Left renal cortex interstitium (tissue), 4 donors: ENCODE measurements around the gene CPSF3. TPM values are rescaled to one million over a fixed set of nuclear protein-coding genes. Genes with fewer than 3 reads are reported as not detected.

Experiments
- DNase-seq, 4 donors: peaks; one replicate each; pipeline ENCODE4 v3.0.0-alpha.2; 2013; ENCODE audit warnings: low read depth in 4 of 4, low spot score in 2 of 4, missing footprints in 1 of 4
- polyA plus RNA-seq, 4 donors: library from polyadenylated mRNA; unstranded; fragments of 120-200 nt; gene quantifications; one replicate each; pipeline ENCODE4 v1.2.1, GENCODE V29; 2013; ENCODE audit not compliant: insufficient read length in 4 of 4

CPSF3 gene
- polyA plus RNA-seq, 4 donors, result 44.5 to 58.6 (median 53.7) TPM

DNA sequence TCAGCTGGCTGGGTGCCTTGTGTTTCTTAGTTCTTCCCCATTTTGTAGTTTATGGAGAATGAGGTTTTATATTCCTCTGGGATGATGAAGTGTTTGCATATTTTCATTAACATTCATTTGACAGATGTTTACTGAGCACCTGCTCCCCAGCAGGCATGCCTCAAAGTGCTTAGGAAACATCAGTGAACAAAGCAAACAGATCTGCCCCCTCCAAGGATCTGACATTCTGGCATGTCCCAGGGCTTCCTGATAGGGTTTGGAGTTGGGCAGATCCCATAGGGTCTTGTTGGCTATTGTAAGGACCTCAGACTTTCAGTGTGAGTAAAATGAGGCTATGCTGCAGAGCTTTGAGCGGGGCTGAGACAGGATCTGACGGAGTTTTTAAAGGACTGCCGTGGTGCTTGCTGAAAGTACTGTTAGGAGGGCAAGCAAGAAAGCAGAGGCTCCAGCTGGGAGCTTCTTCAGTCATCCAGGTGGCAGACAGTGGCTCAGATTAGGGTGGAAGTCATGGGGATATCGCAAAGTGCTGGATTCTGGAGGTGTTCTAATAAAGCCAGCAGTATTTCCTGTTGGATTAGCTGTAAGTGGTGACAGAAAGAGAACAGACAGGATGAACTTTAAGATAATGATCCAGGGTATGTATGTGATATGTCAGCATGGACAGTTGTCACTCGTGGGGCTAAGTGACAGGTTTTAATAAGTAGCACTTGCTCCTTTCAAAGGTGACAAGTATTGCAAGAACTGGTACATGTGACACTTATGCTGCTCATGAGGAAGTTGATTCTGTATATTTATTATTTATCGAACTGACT, 39.6 kb downstream of the CPSF3 start:
- DNase-seq, result no peak

DNA sequence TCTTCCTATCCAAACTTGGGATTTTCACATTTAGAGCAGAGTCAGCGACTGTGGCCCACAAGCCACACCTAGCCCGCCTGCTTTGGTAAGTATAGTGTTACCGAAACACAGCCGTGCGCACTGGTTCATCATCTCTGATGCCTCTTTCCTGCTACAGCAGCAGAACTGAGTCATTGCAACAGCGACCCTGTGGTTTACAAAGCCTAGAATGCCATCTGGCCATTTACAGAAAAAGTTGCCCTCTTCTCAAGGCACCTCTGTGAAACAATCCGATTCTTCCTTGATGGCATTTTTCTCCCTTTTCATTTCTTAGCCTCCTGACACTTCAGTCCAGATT, 40.2 kb downstream of the CPSF3 start:
- no peak for DNase-seq

DNA sequence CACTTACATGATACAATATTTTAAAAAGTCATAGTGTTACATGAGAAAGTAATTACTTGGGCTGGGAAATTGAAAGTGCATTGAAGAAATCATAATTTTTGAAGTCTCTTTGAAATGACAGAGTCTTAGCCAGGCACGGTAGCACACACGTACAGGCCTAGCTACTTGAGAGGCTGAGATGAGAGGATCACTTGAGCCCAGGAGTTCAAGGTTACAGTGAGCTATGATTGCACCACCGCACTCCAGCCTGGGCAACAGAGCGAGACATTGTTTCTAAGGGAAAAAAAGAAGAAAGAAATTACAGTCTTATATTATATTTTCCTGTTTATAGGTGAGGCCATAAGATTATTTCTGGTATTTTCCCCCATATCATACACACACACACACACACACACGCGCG, 41.7 kb downstream of the CPSF3 start:
- no peak for DNase-seq

DNA sequence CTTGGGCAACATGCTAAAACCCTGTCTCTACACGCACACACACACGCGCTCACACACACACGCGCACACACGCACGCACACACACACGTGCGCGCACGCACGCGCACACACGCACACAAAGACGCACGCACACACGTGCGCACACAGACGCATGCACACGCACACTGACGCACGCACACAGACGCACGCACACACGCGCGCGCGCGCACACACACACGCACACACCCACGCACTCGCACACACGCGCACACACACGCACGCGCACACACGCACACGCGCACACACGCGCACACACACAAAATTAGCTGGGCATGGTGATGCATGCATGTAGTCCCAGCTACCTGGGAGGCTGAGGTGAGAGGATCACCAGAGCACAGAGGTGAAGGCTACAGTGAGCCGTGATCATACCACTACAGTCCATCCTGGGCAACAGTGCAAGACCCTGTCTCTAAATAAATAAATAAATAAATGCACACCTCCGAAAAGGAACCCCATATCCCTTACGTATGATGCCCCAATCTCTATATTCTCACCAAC, 42.8 kb downstream of the CPSF3 start:
- no peak for DNase-seq

DNA sequence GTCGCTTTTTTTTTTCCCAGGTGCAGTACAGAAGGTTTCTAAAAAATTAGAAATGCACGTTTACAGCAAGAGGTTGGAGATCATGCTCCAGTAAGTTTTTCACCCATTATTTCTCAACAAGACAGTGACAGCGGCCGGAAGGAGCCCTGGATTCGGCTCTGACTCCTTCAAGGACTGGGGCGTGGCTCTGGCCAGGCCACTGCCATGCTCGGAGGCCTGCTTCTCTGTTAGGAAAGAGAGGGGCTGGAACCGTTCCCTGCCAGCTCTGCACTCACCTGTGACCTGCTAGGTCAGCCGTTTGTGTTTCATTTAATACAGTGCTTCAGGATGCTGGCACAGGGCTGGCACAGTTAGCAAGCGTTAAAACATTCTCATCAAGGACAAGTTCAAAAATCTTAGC, 44.2 kb downstream of the CPSF3 start:
- no peak for DNase-seq

DNA sequence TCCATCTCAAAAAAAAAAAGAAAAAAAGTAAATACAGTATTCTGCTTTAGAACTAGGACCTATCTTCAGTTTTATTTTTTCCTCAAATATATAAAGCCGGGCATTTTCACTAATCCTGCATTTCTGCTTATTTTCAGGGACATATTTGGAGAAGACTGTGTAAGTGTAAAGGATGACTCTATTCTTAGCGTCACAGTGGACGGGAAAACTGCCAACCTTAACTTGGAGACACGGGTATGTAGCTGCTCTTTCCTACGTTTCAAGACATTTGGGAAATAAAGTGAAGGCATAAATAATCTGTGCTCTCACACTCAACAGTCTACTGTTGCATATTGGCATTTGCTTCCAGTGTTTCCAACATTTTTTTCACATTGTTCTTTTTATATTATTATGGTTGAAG, 47.8 kb downstream of the CPSF3 start:
- no peak for DNase-seq

DNA sequence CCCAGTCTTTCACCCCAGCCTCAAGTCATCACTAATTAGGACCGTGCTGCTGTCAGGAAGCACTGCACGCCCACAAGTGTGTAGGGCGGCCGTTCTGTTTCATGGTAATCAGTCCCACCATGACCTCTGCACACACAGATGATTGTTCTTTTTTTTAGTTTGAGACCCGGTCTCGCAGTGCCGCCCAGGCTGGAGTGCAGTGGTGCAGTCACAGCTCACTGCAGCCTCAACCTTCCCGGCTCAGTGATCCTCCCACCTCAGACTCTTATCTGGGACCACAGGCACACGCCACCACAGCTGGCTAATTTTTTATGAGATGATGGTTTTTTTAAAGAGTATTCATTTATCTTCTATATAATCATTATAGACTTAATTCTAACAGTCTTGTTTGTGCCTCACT, 49.1 kb downstream of the CPSF3 start:
- no peak for DNase-seq

DNA sequence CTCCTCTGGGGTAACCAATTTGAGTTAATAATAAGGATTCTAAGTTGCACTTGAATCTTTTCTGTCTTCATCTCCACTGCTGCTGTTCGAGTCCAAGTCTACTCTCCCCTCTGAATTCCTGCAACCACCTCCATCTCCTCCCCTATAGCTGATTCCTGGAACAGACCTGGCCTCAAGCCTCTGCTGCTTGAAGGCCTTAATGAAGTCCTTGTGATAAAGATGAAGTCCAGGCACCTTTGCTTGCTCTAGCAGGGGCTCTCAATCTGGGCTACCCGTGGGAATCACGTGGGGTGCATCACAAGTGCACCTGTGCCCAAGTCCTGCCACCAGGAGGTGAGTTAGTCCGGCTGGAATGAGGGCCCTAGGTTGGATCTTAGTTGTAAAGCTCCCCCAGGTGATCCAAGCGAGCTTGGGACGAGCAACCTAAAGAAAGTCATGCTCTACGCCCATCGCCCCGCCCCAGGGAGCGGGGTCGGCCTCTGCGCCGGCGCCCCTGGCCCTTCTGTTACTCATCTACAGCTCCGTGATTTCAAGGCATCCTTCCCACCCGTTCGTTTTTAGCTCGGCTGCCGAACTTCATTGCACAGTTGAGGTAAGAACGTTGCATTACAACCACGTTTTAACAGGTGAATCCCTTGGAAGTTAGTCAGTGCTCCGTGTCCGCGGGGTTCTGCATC, 50.0 kb downstream of the CPSF3 start:
- peak in 3 of 4 donors; percentile 11 to 29 (median 23) for DNase-seq

DNA sequence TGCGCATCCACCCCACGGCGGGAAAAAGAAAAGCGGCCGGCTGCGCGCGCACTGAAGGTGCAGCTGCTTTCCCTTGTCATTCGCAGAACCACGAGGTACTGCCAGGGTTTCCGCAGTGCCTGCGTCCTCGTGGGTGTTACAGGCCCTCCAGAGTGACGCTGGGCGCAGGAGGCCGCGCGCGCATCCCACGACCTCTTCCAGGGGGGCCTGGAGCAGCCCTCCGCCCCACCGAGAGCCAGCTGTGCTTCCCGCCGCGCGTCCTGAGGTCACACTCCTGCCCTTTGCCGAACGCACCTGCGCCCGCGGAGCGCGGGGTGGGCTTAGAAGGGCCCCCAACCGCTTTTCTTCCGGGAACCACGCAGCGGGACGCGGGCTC, 50.5 kb downstream of the CPSF3 start:
- DNase-seq, result peak in 1 of 4 donors; percentile 5

DNA sequence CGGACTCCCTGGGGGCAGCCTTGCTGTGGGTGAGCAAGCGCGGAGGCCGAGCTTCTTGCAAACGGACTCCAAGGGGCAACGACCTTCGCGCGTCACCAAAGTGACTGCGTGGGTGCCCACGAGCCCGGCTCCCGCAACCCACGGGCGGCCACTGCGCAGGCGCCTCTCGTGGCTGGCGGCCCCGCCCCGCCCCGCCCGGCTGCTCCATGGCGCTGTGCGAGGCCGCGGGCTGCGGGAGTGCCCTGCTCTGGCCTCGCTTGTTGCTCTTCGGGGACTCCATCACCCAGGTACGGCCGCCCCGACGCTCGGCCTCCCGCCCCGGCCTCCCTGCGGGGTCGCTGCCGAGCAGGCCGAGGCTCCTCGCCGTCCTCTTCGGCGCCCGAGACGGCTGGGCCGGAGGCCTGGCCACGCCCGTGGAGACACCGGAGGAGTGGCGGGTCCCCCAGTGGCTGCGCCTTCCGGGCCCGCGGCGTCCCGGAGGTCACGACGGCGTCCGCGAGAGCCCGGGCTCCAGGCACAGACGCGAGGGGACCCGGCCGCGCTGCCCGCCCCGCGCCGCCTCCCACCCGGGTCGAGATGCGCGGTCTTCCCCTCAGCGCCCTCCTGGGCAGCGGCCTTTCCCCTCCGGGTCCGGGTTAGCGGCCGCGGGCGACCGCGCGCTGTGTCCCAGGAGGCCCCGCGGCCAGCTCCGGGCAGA, 51.1 kb downstream of the CPSF3 start, which contains the start of gene IAH1:
Gene IAH1 (plus strand): TSS at position 191 of the 697 bp plus-strand sequence. CDS start 16 bp downstream, at position 207.
- peak in 3 of 4 donors; percentile 13 to 44 (median 17) for DNase-seq

DNA sequence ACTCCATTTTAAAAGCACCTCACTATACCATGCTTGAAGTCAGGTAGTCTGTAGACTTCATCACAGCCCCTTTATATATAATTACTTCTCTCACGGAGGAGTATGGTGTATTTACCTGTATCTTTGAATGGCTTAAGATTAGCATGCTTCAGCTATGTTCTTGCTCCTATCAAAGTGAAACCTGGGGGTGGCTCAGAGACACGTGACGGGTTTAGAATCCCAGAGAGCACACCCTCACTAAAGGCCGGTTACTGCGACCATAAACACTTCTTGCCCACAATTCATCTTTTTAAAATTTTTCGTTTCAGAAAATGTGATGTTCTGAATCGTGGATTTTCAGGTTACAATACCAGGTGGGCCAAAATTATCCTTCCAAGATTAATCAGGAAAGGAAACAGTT, 54.5 kb downstream of the CPSF3 start:
- no peak for DNase-seq

DNA sequence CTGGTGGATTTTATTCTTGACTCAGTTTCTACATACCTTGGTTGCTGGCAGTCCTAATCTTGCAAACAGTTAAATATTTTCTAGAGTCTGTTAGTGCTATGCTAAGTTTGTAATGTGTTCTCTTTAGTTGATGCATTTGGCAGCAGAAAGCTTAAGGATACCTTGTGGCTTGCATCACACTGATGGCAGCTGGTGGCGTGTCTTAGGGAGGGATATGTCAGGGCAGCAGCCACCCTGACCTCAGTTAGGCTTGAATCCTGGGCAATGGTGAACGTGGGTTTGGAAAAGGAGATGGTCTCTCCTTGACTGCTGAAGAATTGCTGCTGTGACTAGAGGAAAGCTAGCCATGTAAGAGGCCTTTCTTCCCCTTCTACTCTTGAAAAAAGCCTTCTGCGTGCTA, 55.1 kb downstream of the CPSF3 start:
- DNase-seq, result no peak

DNA sequence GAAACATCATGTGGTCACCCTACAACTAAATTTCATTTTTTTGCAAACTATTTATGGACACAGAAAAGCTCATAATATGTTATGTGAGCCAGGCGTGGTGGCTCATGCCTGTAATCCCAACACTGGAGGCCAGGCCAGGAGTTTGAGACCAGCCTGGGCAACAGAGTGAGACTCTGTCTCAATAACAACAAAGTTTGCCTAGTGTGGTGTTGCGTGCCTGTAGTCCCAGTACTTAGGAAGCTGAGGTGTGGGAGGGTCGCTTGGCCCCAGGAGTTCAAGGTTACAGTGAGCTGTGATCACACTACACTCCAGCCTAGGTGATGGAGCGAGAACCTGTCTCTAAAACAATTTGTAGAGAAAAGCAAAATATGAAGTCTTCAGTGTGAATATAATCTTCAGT, 56.7 kb downstream of the CPSF3 start:
- DNase-seq, result no peak

DNA sequence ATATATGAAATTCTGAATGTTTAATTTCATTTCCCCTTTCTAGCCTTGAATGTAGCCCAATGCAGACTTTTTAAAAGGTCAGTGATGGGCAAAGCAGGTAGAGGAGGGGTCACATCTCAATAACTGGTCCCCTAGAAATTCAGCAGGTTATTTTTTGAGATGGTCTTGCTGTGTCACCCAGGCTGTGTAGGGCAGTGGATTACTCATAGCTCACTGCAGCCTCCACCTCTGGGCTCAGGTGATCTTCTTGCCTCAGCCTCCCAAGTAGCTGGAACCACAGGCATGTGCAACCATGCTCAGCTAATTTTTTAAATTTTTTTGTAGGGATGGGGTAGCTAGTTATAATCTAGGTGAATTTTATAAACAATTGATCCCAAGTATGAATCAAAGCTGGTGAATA, 59.7 kb downstream of the CPSF3 start:
- DNase-seq, result no peak

DNA sequence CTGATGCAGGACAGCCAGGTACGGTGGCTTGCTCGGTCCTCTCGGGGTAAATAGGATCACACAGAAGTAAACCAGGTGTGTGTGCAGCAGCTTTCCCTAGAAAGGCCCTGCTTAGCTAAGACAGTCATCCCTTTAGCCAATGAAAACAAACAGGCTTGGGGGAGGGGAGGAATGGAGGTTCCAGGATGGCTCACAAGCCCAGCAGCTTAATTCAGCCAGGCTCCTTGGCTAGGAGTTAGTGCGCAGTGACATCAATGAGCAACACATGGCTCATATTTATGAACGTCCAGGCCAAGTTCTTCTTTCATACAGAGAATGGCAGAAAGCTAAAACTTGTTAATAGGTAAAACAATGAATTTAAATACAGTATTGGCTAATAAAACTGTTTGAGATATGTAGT, 61.1 kb downstream of the CPSF3 start:
- DNase-seq, result no peak

DNA sequence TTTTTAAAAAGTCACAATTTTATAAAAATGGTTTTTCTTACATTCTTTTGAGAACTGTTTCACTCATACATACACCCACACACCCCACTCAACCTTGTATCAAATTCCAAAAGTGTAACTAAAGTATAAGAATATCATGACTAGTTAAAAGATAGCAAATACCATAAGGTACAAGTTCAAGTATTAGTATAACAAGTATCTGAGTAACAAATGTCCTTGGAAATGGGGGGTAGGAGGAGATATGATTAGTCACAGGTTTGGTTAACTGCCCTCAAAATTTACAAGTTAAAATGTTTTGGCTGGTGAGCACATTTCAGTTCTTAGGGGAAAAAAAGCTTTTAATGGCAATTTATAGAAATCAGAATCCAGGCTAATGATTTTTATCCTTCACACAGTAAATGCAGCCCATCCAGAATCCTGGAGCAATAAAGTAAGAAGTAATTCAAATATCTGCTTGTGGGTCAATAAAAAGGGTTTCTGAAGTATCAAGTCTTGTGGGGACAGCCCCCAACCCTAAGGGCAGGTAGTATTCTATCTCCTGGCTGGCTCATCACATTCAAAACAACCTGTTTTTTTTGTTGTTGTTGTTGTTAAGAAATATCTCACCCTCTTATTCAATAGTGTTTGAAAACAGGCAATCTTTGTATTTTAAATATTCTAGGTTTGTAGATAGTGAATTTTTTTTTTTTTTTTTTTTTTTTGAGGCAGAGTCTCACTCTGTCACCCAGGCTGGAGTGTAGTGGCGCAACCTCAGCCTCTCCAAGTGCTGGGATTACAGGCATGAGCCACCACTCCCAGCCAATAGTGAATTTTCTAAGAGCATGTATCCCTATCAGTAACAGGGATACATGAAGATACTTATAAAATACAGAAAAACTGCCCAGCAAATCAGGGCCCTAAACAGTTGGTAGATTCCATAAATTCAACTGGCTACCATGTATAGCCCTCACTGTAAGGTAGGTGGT, 65.4 kb downstream of the CPSF3 start:
- no peak for DNase-seq

DNA sequence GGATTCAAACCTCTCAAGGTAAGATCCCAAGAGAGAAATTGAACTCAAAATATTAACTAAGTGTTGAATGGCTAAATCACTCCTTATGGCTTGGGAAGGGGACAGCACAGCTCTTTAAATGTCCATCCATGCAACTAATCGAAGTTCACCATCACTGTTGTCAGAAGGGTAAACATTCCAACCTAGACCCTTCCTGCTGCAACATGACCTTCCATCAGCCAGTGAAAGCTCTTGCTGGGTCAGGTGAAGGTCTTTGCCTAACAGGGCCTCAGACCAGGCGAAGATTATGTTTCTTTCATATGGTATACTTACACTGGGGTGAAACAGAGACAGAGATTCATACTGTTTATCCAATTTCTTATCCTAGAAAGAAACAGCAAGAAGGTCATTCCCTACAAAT, 67.3 kb downstream of the CPSF3 start:
- no peak for DNase-seq

DNA sequence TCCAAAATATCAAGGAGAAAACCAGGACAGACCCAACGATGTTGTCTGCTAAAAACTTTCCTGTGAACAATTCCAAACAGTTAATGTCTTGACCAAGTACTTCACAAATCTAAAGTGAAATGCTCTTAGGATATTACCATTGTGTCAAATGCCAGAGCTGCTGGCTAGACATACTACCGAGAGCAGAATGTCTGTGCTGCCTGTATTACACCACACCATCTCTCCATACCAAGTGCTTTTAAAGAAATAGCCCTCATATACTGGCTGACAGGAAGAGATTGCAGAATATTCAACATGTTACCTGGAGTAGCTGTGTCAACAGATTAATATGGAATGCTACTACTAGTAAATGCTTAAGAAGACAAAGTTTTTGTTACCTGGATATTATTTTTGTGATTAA, 69.5 kb downstream of the CPSF3 start:
- DNase-seq, result no peak

DNA sequence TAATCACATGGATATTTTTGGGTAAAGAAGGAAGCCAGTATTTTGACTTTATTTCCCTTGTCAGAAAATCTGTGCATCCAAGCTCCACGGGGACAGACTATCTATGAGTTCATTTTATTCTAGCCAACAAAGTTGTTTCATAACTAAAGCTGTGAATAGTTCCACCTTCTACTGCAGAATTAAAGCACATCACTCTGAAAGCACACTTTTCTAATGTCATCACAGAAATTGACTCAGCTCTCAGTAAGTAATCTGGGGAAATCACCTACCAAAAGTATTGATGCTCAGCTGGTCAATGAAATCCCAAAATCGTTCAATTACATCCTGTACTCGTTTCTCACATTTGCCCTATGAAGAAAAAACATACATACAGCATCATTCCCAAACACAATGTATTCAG, 70.0 kb downstream of the CPSF3 start:
- no peak for DNase-seq

DNA sequence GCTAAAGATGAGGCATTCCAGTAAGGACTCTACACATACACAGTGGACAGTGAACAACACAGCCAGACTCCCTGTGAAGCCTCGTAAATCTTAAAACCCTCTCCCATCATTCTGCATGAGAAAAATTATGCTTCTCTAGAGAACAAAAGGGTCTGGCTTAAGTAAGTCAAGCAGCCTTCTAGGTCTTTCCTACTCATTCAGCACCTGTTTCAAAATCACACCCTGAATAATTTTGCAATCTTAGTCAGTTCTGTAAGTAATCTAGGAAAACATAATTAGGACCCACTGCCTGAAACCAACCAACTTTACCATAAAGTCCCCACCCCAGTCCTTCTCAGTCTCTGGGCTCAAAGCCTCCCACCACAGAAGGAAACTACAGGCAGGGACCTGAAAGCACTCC, 70.6 kb downstream of the CPSF3 start:
- DNase-seq, result no peak
